HEK293T (cell line): ENCODE data around the gene DNASE1L1.

Experiments
- CTCF ChIA-PET: fragments of 350-600 bp; formaldehyde crosslinking; extraction: SDS; loops from one replicate; lab custom pipeline; 2021; ENCODE audit warnings: antibody characterized with exemption, inconsistent platforms; lab: Yijun Ruan, JAX
- POLR2A ChIA-PET: fragments of 350-600 bp; formaldehyde crosslinking; extraction: SDS; loops from one replicate; lab custom pipeline; 2020; ENCODE audit warnings: antibody characterized with exemption, inconsistent platforms; lab: Yijun Ruan, JAX
- DNase-seq: peaks from one replicate; pipeline ENCODE4 v3.0.0; 2012; ENCODE audit warnings: mixed read lengths; ENCODE audit errors: extremely low spot score
- ARNT ChIP-seq: fragments of 450-650 bp; IDR thresholded peaks from 2 replicates; pipeline ENCODE4 v1.6.1; 2017; ENCODE audit warnings: mild to moderate bottlenecking
- BHLHE40 ChIP-seq: fragments of 450-650 bp; IDR thresholded peaks from 2 replicates; pipeline ENCODE4 v1.6.1; 2016; ENCODE audit warnings: mild to moderate bottlenecking, moderate library complexity, borderline replicate concordance
- CTBP1 ChIP-seq: fragments of 450-650 bp; IDR thresholded peaks from 2 replicates; pipeline ENCODE4 v1.6.1; 2016; ENCODE audit warnings: borderline replicate concordance
- ELF4 ChIP-seq: fragments of 450-650 bp; IDR thresholded peaks from 2 replicates; pipeline ENCODE4 v1.6.1; 2017; ENCODE audit warnings: antibody characterized with exemption
- FOXA1 ChIP-seq: fragments of 450-650 bp; IDR thresholded peaks from 2 replicates; pipeline ENCODE4 v1.6.1; 2016; ENCODE audit warnings: mild to moderate bottlenecking
- FOXK2 ChIP-seq: fragments of 450-650 bp; IDR thresholded peaks from 2 replicates; pipeline ENCODE4 v1.6.1; 2016; ENCODE audit warnings: mild to moderate bottlenecking
- FOXM1 ChIP-seq: fragments of 450-650 bp; IDR thresholded peaks from 2 replicates; pipeline ENCODE4 v1.6.1; 2017; ENCODE audit warnings: mild to moderate bottlenecking, borderline replicate concordance
- HDGF ChIP-seq: fragments of 450-650 bp; IDR thresholded peaks from 2 replicates; pipeline ENCODE4 v1.6.1; 2017; ENCODE audit warnings: antibody characterized with exemption, borderline replicate concordance
- L3MBTL2 ChIP-seq: fragments of 450-650 bp; conservative IDR thresholded peaks from 2 replicates; pipeline ENCODE4 v1.6.1; 2016; ENCODE audit warnings: mild to moderate bottlenecking
- LEF1 ChIP-seq: fragments of 450-650 bp; IDR thresholded peaks from 2 replicates; pipeline ENCODE4 v1.6.1; 2017; ENCODE audit warnings: mild to moderate bottlenecking, borderline replicate concordance
- NFRKB ChIP-seq: fragments of 450-650 bp; IDR thresholded peaks from 2 replicates; pipeline ENCODE4 v1.6.1; 2016; ENCODE audit warnings: mild to moderate bottlenecking, moderate library complexity
- SP1 ChIP-seq: fragments of 450-650 bp; IDR thresholded peaks from 2 replicates; pipeline ENCODE4 v1.6.1; 2017
- SUZ12 ChIP-seq: fragments of 450-650 bp; IDR thresholded peaks from 2 replicates; pipeline ENCODE4 v1.6.1; 2016; ENCODE audit warnings: mild to moderate bottlenecking
- TARDBP ChIP-seq: fragments of 450-650 bp; IDR thresholded peaks from 2 replicates; pipeline ENCODE4 v1.6.1; 2016
- ZNF384 ChIP-seq: fragments of 450-650 bp; IDR thresholded peaks from 2 replicates; pipeline ENCODE4 v1.6.1; 2016
- TF ChIP-seq, protein P1 (sequence below): fragments of 450-650 bp; IDR thresholded peaks from 2 replicates; pipeline ENCODE4 v1.6.1; 2016

Gene DNASE1L1

GRCh38 chrX:154372612-154373022 is 36.4 kb downstream of the DNASE1L1 start:
- POLR2A ChIA-PET: interaction anchor here (1.2 to 1.9 kb wide), 4 partner anchors 9 to 47 kb away, joined by 3 to 10 read pairs (median 7); partner anchors contain the start of gene RPL10
- no peak for DNase-seq
- CTCF ChIA-PET: interaction anchor here (0.6 to 2.0 kb wide), 15 partner anchors 9 to 173 kb away, joined by 3 to 20 read pairs (median 3); partner anchors contain the start of genes ATP6AP1 and SLC10A3
- no peak for TF ChIP-seq ZNF384
- no peak for TF ChIP-seq LEF1
- TF ChIP-seq L3MBTL2: no peak
- TF ChIP-seq SP1: no peak
- TF ChIP-seq ELF4: no peak
- no peak for TF ChIP-seq BHLHE40
- no peak for TF ChIP-seq FOXK2
- TF ChIP-seq CTBP1: no peak

DNA sequence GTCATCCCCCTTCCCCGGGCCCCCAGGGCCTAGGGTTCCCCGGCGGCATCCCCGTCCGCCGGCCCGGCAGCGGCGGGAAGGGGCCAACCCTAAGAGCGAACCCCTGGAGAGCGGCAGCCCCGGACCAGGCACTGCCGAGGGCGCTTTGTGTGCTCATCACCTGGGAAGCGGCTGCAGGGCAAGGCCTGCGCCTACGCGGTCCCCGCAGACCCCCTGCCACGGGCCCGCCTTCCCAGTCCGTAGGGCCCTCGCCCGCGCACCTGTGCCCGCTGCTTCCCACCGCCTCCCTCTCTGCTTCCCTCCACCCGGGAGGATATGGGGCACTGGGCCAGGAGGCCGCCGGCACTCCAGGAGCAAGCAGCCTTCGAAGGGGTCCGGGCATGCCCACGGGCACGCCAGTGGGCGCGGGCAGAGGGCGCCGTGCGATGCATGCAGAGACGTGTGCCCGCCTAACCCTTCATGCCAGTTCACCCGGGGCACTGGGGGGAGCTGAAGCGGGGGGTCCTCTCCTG is 37.2 kb downstream of the DNASE1L1 start:
- ChIA-PET POLR2A (no interaction called here), CTCF (no interaction called here)
- DNase-seq: no peak
- TF ChIP-seq NFRKB (no peak), SUZ12 (no peak), HDGF (no peak), FOXA1 (no peak), ZNF384 (no peak), CTBP1 (no peak), LEF1 (no peak), SP1 (no peak), FOXM1 (no peak)
- TF ChIP-seq, protein P1, sequence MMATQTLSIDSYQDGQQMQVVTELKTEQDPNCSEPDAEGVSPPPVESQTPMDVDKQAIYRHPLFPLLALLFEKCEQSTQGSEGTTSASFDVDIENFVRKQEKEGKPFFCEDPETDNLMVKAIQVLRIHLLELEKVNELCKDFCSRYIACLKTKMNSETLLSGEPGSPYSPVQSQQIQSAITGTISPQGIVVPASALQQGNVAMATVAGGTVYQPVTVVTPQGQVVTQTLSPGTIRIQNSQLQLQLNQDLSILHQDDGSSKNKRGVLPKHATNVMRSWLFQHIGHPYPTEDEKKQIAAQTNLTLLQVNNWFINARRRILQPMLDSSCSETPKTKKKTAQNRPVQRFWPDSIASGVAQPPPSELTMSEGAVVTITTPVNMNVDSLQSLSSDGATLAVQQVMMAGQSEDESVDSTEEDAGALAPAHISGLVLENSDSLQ: no peak

- TF ChIP-seq SUZ12: no peak
- peak; percentile 61; the same call in 1 of the 2 replicates for TF ChIP-seq FOXM1
- TF ChIP-seq ZNF384: no peak
- peak; percentile 69 for TF ChIP-seq L3MBTL2
- TF ChIP-seq BHLHE40: no peak
- POLR2A ChIA-PET: interaction anchor here (1.0 to 2.2 kb wide), 6 partner anchors 8 to 350 kb away, joined by 4 to 7 read pairs (median 4); partner anchors contain the start of genes EMD and RPL10
- DNase-seq: peak; percentile 87
- CTCF ChIA-PET: interaction anchor here (1.0 kb wide), 1 partner anchor 13 kb away, joined by 3 read pairs; no protein-coding TSS in a partner anchor
These were observed 37.9 kb downstream of the DNASE1L1 start for GRCh38 chrX:154371017-154371788.

DNA sequence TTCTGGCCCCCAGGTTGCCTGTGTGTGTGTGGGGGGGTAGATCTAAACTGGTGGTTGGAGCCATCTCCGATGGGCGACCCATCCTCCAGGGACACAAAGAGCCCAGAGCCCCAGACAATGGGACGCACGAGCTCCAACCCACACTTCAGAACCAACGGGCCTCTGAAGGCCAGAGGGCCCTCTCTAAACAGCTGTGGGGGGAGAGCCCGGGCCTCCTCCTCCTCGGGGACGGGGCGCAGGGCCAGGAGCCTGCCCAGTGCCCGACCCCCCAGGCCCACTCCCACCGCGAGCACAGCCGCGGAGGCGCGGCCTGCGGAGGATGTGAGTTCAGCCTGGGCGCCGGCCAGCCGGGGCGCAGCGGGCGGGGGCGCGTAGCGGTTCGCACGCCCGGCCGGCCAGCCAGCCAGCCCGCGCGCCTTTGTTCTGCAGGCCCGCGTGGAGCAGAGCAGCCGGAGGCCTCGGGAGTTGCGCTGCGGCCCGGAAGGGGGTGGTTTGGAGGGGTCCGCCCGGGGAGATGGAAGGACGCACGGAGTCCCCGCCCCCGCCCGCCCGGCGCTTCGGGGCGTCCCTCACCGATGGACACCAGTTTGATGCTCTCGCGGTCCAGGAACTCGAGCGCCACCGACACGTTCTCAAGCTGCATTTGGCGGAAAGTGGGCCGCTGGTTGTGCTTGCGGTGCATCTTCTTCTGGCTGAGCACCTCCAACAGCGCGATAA is 38.6 kb downstream of the DNASE1L1 start:
- TF ChIP-seq FOXA1 (no peak), NFRKB (no peak), LEF1 (no peak), SP1 (no peak), CTBP1 (no peak), ZNF384 (no peak), HDGF (0 out of 2 replicates have a peak, but pooled peaks have one; percentile 43)
- TF ChIP-seq, protein P1: no peak
- POLR2A ChIA-PET: interaction anchor here (1.0 to 2.2 kb wide), 7 partner anchors 9 to 350 kb away, joined by 3 to 7 read pairs (median 4); partner anchors contain the start of genes EMD and RPL10
- CTCF ChIA-PET: interaction anchor here (0.5 to 1.0 kb wide), 2 partner anchors 13 to 178 kb away, joined by 3 read pairs; no protein-coding TSS in a partner anchor
- DNase-seq: no peak

GRCh38 chrX:154369449-154370299 is 39.4 kb downstream of the DNASE1L1 start:
- ChIA-PET CTCF (interaction anchor here (0.5 kb wide), 1 partner anchor 179 kb away, joined by 3 read pairs; no protein-coding TSS in a partner anchor), POLR2A (interaction anchor here (1.1 to 2.2 kb wide), 4 partner anchors 9 to 179 kb away, joined by 3 to 7 read pairs (median 5); partner anchors contain the start of genes EMD and RPL10)
- TF ChIP-seq FOXA1 (no peak), L3MBTL2 (no peak), NFRKB (no peak), ARNT (no peak), FOXM1 (0 out of 2 replicates have a peak, but pooled peaks have one; percentile 20), CTBP1 (no peak), FOXK2 (no peak), BHLHE40 (no peak), TARDBP (no peak), SUZ12 (no peak), SP1 (no peak), ELF4 (no peak), ZNF384 (no peak), HDGF (0 out of 2 replicates have a peak, but pooled peaks have one; percentile 17)
- DNase-seq: peak; percentile 43
